Kidney (tissue), 14 donors: ENCODE results near the gene KCTD11. TPM values are rescaled to one million over a fixed set of nuclear protein-coding genes. Genes with fewer than 3 reads are reported as not detected.
A peak's percentile ranks its signal among the peaks of the same experiment; 100 is the strongest.

Experiments
- DNase-seq, 5 donors: peaks; one replicate each; pipeline ENCODE4 v3.0.0-alpha.2; 2013 to 2020
- FAIRE-seq: peaks from 2 replicates; lab custom pipeline; 2012; peaks lifted over from hg19 to GRCh38; lab: Jason Lieb, UNC
- H3K27ac ChIP-seq, 2 donors: one replicate each; pipeline ENCODE4 v1.7.0; 2013; ENCODE audit warnings: low read depth in 2 of 2, low read length in 2 of 2, inconsistent platforms in 1 of 2
- H3K27me3 ChIP-seq: one replicate; pipeline ENCODE4 v1.7.1; 2013; ENCODE audit warnings: low read length, inconsistent platforms; ENCODE audit not compliant: control insufficient read depth, insufficient read depth
- H3K36me3 ChIP-seq, 3 donors: one replicate each; pipeline versions ENCODE4 v1.7.0 to v1.7.1; 2013; ENCODE audit warnings: low read length in 3 of 3, control low read depth in 1 of 3, inconsistent platforms in 1 of 3; ENCODE audit not compliant: insufficient read depth in 3 of 3, control insufficient read depth in 2 of 3
- H3K4me1 ChIP-seq, 3 donors: one replicate each; pipeline versions ENCODE4 v1.7.0 to v1.7.1; 2013; ENCODE audit warnings: low read length in 3 of 3, inconsistent platforms in 1 of 3, low read depth in 1 of 3; ENCODE audit not compliant: control insufficient read depth in 2 of 3, insufficient read depth in 2 of 3
- H3K4me3 ChIP-seq, 3 donors: one replicate each; pipeline versions ENCODE4 v1.7.0 to v1.8.1; 2013; ENCODE audit warnings: low read length in 3 of 3, control low read depth in 1 of 3, inconsistent platforms in 1 of 3
- H3K9ac ChIP-seq, 3 donors: one replicate each; pipeline versions ENCODE4 v1.7.0 to v1.7.1; 2013; ENCODE audit warnings: low read length in 3 of 3, control low read depth in 1 of 3, inconsistent platforms in 1 of 3
- H3K9me3 ChIP-seq, 3 donors: one replicate each; pipeline versions ENCODE4 v1.7.0 to v1.7.1; 2013; ENCODE audit warnings: low read length in 3 of 3, control low read depth in 1 of 3, inconsistent platforms in 1 of 3; ENCODE audit not compliant: control insufficient read depth in 2 of 3, insufficient read depth in 1 of 3
- CTCF ChIP-seq: IDR thresholded peaks from 3 replicates; pipeline ENCODE4 v1.5.1; 2012; ENCODE audit warnings: mild to moderate bottlenecking, moderate library complexity, borderline replicate concordance; ENCODE audit not compliant: insufficient read depth; ENCODE audit errors: extremely low read depth
- intact Hi-C: fragments of 100-400 bp; cut with DNase I; formaldehyde crosslinking; loops from one replicate; pipeline ENCODE4 v1.11.1; 2022
- polyA plus RNA-seq: library from polyadenylated mRNA; stranded (reverse); fragments of 350-450 nt; fragmentation: Illumina TruSeq; extraction: RNeasy Lipid Tissue Mini Kit (QIAGEN cat#74804); gene quantifications from one replicate; pipeline ENCODE4 v1.2.3, GENCODE V29; 2014; ENCODE audit warnings: low read depth, low replicate concordance; ENCODE audit not compliant: insufficient read depth
- total RNA-seq: library from RNA; stranded (reverse); fragmentation: NEBNext Ultra II Directional; extraction: Animal tissue kit (Norgen Biotek cat#: 25700); gene quantifications from one replicate; pipeline ENCODE4 v1.2.1, GENCODE V29; 2021
- donor health status: control.
- donor health status: control.
- donor health status: control.
- donor health status: control.
- donor health status: control.
- donor health status: DM: yes; HTN: yes; CAD: no.
- donor health status: Normal renal cell carcinoma (clear cell type).

Gene KCTD11
- total and polyA plus RNA-seq, 2 donors from 2014 or later, result 7.2 to 14.4 TPM

- Histone ChIP-seq H3K36me3 (no peaks in the 10 kb centered on the region), H3K27me3 (peaks cover 5% of the 10 kb centered on the region), H3K27ac (peak overlapping the region in 1 of 2 donors; percentile 49), H3K9me3 (no peaks in the 10 kb centered on the region), H3K9ac (peak overlapping the region in 2 of 3 donors; percentile 2 to 48), H3K4me3 (peak overlapping the region in 2 of 3 donors; percentile 71 to 75), H3K4me1 (peaks cover 0 to 17% (median 10%) of the 10 kb centered on the region in 3 donors)
- DNase-seq (peak in 1 of 5 donors; percentile 49), FAIRE-seq (no peak)
- intact Hi-C loops, result no loop called here
- TF ChIP-seq CTCF, result no peak
Observed at GRCh38 chr17:7380321-7380720, 28.4 kb downstream of the KCTD11 start.

GRCh38 chr17:7380855-7381683, 29.1 kb downstream of the KCTD11 start, which contains the start of gene TNK1:
TSS of gene TNK1 (plus strand) at chr17:7381089. CDS start at chr17:7382927, 1,838 bp downstream.
- intact Hi-C loops, result no loop called here
- FAIRE-seq, result no peak
- peak within 1 kb of the TSS in 2 of 3 donors; percentile 8 to 48 for H3K9ac ChIP-seq
- peak within 1 kb of the TSS; percentile 7 to 49 for H3K27ac ChIP-seq
- DNase-seq, result peak; percentile 26 to 88 (median 57)
- peaks cover 0 to 17% (median 10%) of the 10 kb centered on the region in 3 donors for H3K4me1 ChIP-seq
- H3K9me3 ChIP-seq, result no peaks in the 10 kb centered on the region
- TF ChIP-seq CTCF, result no peak
- H3K27me3 ChIP-seq, result peaks cover 5% of the 10 kb centered on the region
- peak within 1 kb of the TSS; percentile 9 to 75 (median 71) for H3K4me3 ChIP-seq
- no peaks in the 10 kb centered on the region for H3K36me3 ChIP-seq

- H3K27ac ChIP-seq, result no peak overlapping the region
- no peak overlapping the region for H3K9ac ChIP-seq
- DNase-seq, result no peak
- peaks cover 0 to 17% (median 10%) of the 10 kb centered on the region in 3 donors for H3K4me1 ChIP-seq
- H3K27me3 ChIP-seq, result peaks cover 5% of the 10 kb centered on the region
- no peak for FAIRE-seq
- no peaks in the 10 kb centered on the region for H3K9me3 ChIP-seq
- no peaks in the 10 kb centered on the region for H3K36me3 ChIP-seq
- no peak for TF ChIP-seq CTCF
- H3K4me3 ChIP-seq, result no peak overlapping the region
- intact Hi-C loops, result no loop called here
Observed at GRCh38 chr17:7382901-7383300, 30.9 kb downstream of the KCTD11 start.
